DOHH2 (cell line): ENCODE data around the gene BANP.

Experiments
- CTCF ChIP-seq: fragments of 200-600 bp; sonication (generic); IDR thresholded peaks from one replicate; pipeline ENCODE4 v1.5.1; 2014; ENCODE audit warnings: antibody characterized with exemption, mild to moderate bottlenecking, low read depth, low read length; ENCODE audit not compliant: poor library complexity, severe bottlenecking
- EZH2phosphoT487 ChIP-seq: fragments of 200-600 bp; sonication (generic); IDR thresholded peaks from 2 replicates; pipeline ENCODE4 v1.6.1; 2017; ENCODE audit warnings: borderline replicate concordance, mild to moderate bottlenecking, antibody characterized with exemption, low read length, moderate library complexity, mixed read lengths

- TF ChIP-seq CTCF (no peak), EZH2phosphoT487 (no peak)
These were observed 14.9 kb downstream of the BANP start for GRCh38 chr16:87966064-87966645.
